HEK293T (cell line): ENCODE results near the gene LENG9.

Source experiments
- ARNT ChIP-seq: fragments of 450-650 bp; IDR thresholded peaks from 2 replicates; pipeline ENCODE4 v1.6.1; 2017; ENCODE audit warnings: mild to moderate bottlenecking
- BHLHE40 ChIP-seq: fragments of 450-650 bp; IDR thresholded peaks from 2 replicates; pipeline ENCODE4 v1.6.1; 2016; ENCODE audit warnings: mild to moderate bottlenecking, moderate library complexity, borderline replicate concordance
- FOXA1 ChIP-seq: fragments of 450-650 bp; IDR thresholded peaks from 2 replicates; pipeline ENCODE4 v1.6.1; 2016; ENCODE audit warnings: mild to moderate bottlenecking
- FOXK2 ChIP-seq: fragments of 450-650 bp; IDR thresholded peaks from 2 replicates; pipeline ENCODE4 v1.6.1; 2016; ENCODE audit warnings: mild to moderate bottlenecking
- FOXM1 ChIP-seq: fragments of 450-650 bp; IDR thresholded peaks from 2 replicates; pipeline ENCODE4 v1.6.1; 2017; ENCODE audit warnings: mild to moderate bottlenecking, borderline replicate concordance
- NFRKB ChIP-seq: fragments of 450-650 bp; IDR thresholded peaks from 2 replicates; pipeline ENCODE4 v1.6.1; 2016; ENCODE audit warnings: mild to moderate bottlenecking, moderate library complexity
- SP1 ChIP-seq: fragments of 450-650 bp; IDR thresholded peaks from 2 replicates; pipeline ENCODE4 v1.6.1; 2017
- SUZ12 ChIP-seq: fragments of 450-650 bp; IDR thresholded peaks from 2 replicates; pipeline ENCODE4 v1.6.1; 2016; ENCODE audit warnings: mild to moderate bottlenecking
- TARDBP ChIP-seq: fragments of 450-650 bp; IDR thresholded peaks from 2 replicates; pipeline ENCODE4 v1.6.1; 2016
- TF ChIP-seq, protein P1 (sequence below): fragments of 450-650 bp; IDR thresholded peaks from 2 replicates; pipeline ENCODE4 v1.6.1; 2016

DNA sequence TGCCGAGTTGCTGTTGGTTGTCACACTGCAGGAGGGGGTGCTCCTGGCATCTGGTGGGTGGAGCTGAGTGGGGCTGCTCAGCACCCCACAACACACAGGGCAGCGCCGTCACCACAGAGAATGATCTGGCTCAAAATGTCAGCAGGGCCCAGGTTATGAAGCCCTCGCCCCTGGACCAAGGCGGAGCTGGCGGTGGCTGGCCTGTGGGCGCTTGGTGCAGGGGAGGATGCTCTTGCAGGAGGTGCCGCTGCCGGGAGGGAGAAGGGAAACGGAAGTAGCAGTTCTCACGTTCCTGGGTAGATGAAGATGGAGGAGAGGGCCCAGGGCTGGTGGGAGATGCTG, 28.7 kb downstream of the LENG9 start:
- TF ChIP-seq ARNT: no peak
- no peak for TF ChIP-seq FOXM1
- no peak for TF ChIP-seq FOXK2
- no peak for TF ChIP-seq SP1
- no peak for TF ChIP-seq SUZ12
- no peak for TF ChIP-seq FOXA1
- no peak for TF ChIP-seq BHLHE40
- no peak for TF ChIP-seq NFRKB
- no peak for TF ChIP-seq TARDBP
- TF ChIP-seq, protein P1, sequence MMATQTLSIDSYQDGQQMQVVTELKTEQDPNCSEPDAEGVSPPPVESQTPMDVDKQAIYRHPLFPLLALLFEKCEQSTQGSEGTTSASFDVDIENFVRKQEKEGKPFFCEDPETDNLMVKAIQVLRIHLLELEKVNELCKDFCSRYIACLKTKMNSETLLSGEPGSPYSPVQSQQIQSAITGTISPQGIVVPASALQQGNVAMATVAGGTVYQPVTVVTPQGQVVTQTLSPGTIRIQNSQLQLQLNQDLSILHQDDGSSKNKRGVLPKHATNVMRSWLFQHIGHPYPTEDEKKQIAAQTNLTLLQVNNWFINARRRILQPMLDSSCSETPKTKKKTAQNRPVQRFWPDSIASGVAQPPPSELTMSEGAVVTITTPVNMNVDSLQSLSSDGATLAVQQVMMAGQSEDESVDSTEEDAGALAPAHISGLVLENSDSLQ: no peak
